H1 (cell line): Measurements from ENCODE around the gene SPIRE1. TPM values are rescaled to one million over a fixed set of nuclear protein-coding genes. Genes with fewer than 3 reads are reported as not detected.

ENCODE experiments used
- CTCF ChIA-PET: fragments of 300-600 bp; sonication (Branson Sonifier 250); formaldehyde crosslinking; loops from one replicate; lab custom pipeline; 2021; ENCODE audit not compliant: partially characterized antibody; lab: Charles Lee
- POLR2A ChIA-PET: fragments of 300-600 bp; sonication (Branson Sonifier 250); formaldehyde crosslinking; loops from one replicate; lab custom pipeline; 2021; ENCODE audit warnings: inconsistent platforms; ENCODE audit not compliant: partially characterized antibody; lab: Charles Lee
- DNase-seq, 2 experiments: peaks; one replicate each; pipeline versions ENCODE4 v3.0.0 to v3.0.0-alpha.2; 2010 to 2022; ENCODE audit warnings: low spot score in 2 of 2, low read depth in 1 of 2, mixed read lengths in 1 of 2
- FAIRE-seq: peaks from 2 replicates; lab custom pipeline; 2011; peaks lifted over from hg19 to GRCh38; lab: Jason Lieb, UNC
- H2AFZ ChIP-seq: 2 replicates; pipeline ENCODE4 v1.8.1; 2012; ENCODE audit warnings: low read length, inconsistent platforms
- H2AK5ac ChIP-seq: 2 replicates; pipeline ENCODE4 v1.6.1; 2013; ENCODE audit warnings: low read depth, low read length
- H2BK120ac ChIP-seq: replicated peaks from 2 replicates; pipeline ENCODE3; 2013; ENCODE audit warnings: low read depth, low read length, inconsistent platforms
- H2BK12ac ChIP-seq: 2 replicates; pipeline ENCODE4 v1.6.1; 2013; ENCODE audit warnings: low read depth, low read length
- H2BK15ac ChIP-seq: 2 replicates; pipeline ENCODE4 v1.6.1; 2013; ENCODE audit warnings: low read length
- H2BK20ac ChIP-seq: 2 replicates; pipeline ENCODE4 v1.6.1; 2013; ENCODE audit warnings: low read length
- H2BK5ac ChIP-seq: 2 replicates; pipeline ENCODE4 v1.6.1; 2013; ENCODE audit warnings: low read depth, low read length
- H3K14ac ChIP-seq: 2 replicates; pipeline ENCODE4 v1.6.1; 2013; ENCODE audit warnings: inconsistent platforms; ENCODE audit not compliant: insufficient read length
- H3K18ac ChIP-seq: 2 replicates; pipeline ENCODE4 v1.6.1; 2013; ENCODE audit warnings: low read length; ENCODE audit errors: extremely low read depth
- H3K23ac ChIP-seq: 2 replicates; pipeline ENCODE4 v1.6.1; 2013; ENCODE audit warnings: inconsistent platforms; ENCODE audit not compliant: insufficient read length
- H3K23me2 ChIP-seq: 2 replicates; pipeline ENCODE4 v1.6.1; 2013; ENCODE audit warnings: low read depth, low read length
- H3K27ac ChIP-seq: 2 replicates; pipeline ENCODE4 v1.6.1; 2011; ENCODE audit warnings: low read depth, low read length, inconsistent platforms
- H3K27me3 ChIP-seq, 4 experiments: replicated peaks in 1 of 4; 1 replicate in 1 of 4; 2 replicates in 3 of 4; pipeline versions ENCODE4 v1.6.1 to v1.8.1; 2011 to 2013; ENCODE audit warnings: low read length in 3 of 4, mild to moderate bottlenecking in 3 of 4, inconsistent platforms in 2 of 4, mixed read lengths in 2 of 4, moderate library complexity in 1 of 4; ENCODE audit not compliant: control insufficient read depth in 3 of 4, insufficient read depth in 3 of 4; ENCODE audit errors: extremely low read depth in 1 of 4
- H3K36me3 ChIP-seq, 4 experiments: 2 replicates each; pipeline versions ENCODE4 v1.6.1 to v1.8.1; 2011 to 2013; ENCODE audit warnings: mild to moderate bottlenecking in 4 of 4, low read length in 3 of 4, moderate library complexity in 2 of 4, control low read depth in 1 of 4, inconsistent platforms in 1 of 4; ENCODE audit not compliant: insufficient read depth in 4 of 4, control insufficient read depth in 2 of 4
- H3K4ac ChIP-seq: replicated peaks from 2 replicates; pipeline ENCODE3; 2013; ENCODE audit warnings: low read length, low read depth, mixed read lengths, inconsistent platforms; ENCODE audit not compliant: insufficient read length
- H3K4me1 ChIP-seq, 4 experiments: replicated peaks in 1 of 4; 1 replicate in 1 of 4; 2 replicates in 3 of 4; pipeline versions ENCODE4 v1.6.1 to v1.8.1; 2011 to 2013; ENCODE audit warnings: low read length in 3 of 4, inconsistent platforms in 2 of 4, mixed read lengths in 1 of 4; ENCODE audit not compliant: insufficient read depth in 4 of 4, control insufficient read depth in 3 of 4
- H3K4me2 ChIP-seq, 2 experiments: 2 replicates each; pipeline versions ENCODE4 v1.6.1 to v1.8.1; 2011 to 2013; ENCODE audit warnings: low read depth in 2 of 2, low read length in 2 of 2, control low read depth in 1 of 2, inconsistent platforms in 1 of 2, mild to moderate bottlenecking in 1 of 2; ENCODE audit not compliant: insufficient read depth in 1 of 2
- H3K4me3 ChIP-seq, 4 experiments: fragments of 200-600, 300-600 bp in 1 of 4; sonication (generic), shearing (Covaris generic), sonication (Bioruptor Twin) in 1 of 4; 2 replicates each; pipeline versions ENCODE4 v1.5.1 to v1.8.1; 2011 to 2016; ENCODE audit warnings: low read length in 4 of 4, low read depth in 3 of 4, control low read depth in 2 of 4, inconsistent platforms in 2 of 4, mild to moderate bottlenecking in 2 of 4, mixed read lengths in 1 of 4, moderate library complexity in 1 of 4; ENCODE audit not compliant: insufficient read depth in 2 of 4; ENCODE audit errors: extremely low read depth in 1 of 4
- H3K56ac ChIP-seq: replicated peaks from 2 replicates; pipeline ENCODE3; 2013; ENCODE audit warnings: low read depth, mild to moderate bottlenecking, mixed read lengths, low read length, inconsistent platforms; ENCODE audit not compliant: insufficient read length
- H3K79me1 ChIP-seq: 2 replicates; pipeline ENCODE4 v1.6.1; 2013; ENCODE audit warnings: low read depth, low read length, control low read depth
- H3K79me2 ChIP-seq, 2 experiments: 2 replicates each; pipeline versions ENCODE4 v1.6.1 to v1.8.1; 2012 to 2013; ENCODE audit warnings: low read length in 2 of 2, mild to moderate bottlenecking in 2 of 2, inconsistent platforms in 1 of 2; ENCODE audit not compliant: insufficient read depth in 2 of 2, control insufficient read depth in 1 of 2
- H3K9ac ChIP-seq, 4 experiments: replicated peaks in 1 of 4; 1 replicate in 1 of 4; 2 replicates in 3 of 4; pipeline versions ENCODE4 v1.6.1 to v1.8.1; 2011 to 2013; ENCODE audit warnings: low read depth in 3 of 4, low read length in 3 of 4, control low read depth in 2 of 4, mild to moderate bottlenecking in 2 of 4, moderate library complexity in 2 of 4, inconsistent platforms in 1 of 4; ENCODE audit errors: extremely low read depth in 1 of 4
- H3K9me3 ChIP-seq, 2 experiments: 2 replicates each; pipeline versions ENCODE4 v1.6.1 to v1.8.1; 2012 to 2013; ENCODE audit warnings: mild to moderate bottlenecking in 2 of 2, moderate library complexity in 2 of 2, control low read depth in 1 of 2, inconsistent platforms in 1 of 2, low read depth in 1 of 2, low read length in 1 of 2, mixed read lengths in 1 of 2; ENCODE audit not compliant: insufficient read depth in 2 of 2
- H4K20me1 ChIP-seq, 2 experiments: replicated peaks in 1 of 2; 2 replicates each; pipeline versions ENCODE3 to v1.8.1; 2011 to 2013; ENCODE audit warnings: inconsistent platforms in 2 of 2, low read length in 2 of 2, mild to moderate bottlenecking in 1 of 2; ENCODE audit not compliant: insufficient read depth in 2 of 2, control insufficient read depth in 1 of 2
- H4K5ac ChIP-seq: 2 replicates; pipeline ENCODE4 v1.6.1; 2013; ENCODE audit warnings: low read length, low read depth, mixed read lengths, inconsistent platforms; ENCODE audit not compliant: insufficient read length
- H4K8ac ChIP-seq: 2 replicates; pipeline ENCODE4 v1.8.0; 2013; ENCODE audit warnings: mild to moderate bottlenecking, moderate library complexity, low read length, inconsistent platforms; ENCODE audit not compliant: insufficient read depth; ENCODE audit errors: extremely low read depth
- H4K91ac ChIP-seq: replicated peaks from 2 replicates; pipeline ENCODE3; 2013; ENCODE audit warnings: low read length, mixed read lengths, inconsistent platforms; ENCODE audit not compliant: insufficient read length
- SIX5 ChIP-seq: IDR thresholded peaks from 2 replicates; pipeline ENCODE4 v1.6.1; 2011; ENCODE audit warnings: mild to moderate bottlenecking, low read depth, low read length
- WGBS, 2 experiments: shearing (Covaris generic) in 1 of 2; methylation state at CpG; one replicate each; pipeline versions ENCODE4 v1.1.6 to v1.1.7; 2013 to 2015; ENCODE audit warnings: low lambda C conversion rate in 2 of 2, mixed read lengths in 2 of 2, inconsistent platforms in 1 of 2, low coverage in 1 of 2, missing lambda C conversion rate in 1 of 2; ENCODE audit not compliant: insufficient replicate concordance in 2 of 2, insufficient coverage in 1 of 2, insufficient read length in 1 of 2; ENCODE audit errors: extremely low coverage in 1 of 2, missing lambda C conversion rate in 1 of 2; 5-methylcytosine and 5-hydroxymethylcytosine counted together
- polyA plus RNA-seq, 7 experiments: library from polyadenylated mRNA; depleted of rRNA in 3 of 7; stranded (reverse) in 5 of 7; unstranded in 2 of 7; fragments of >200 nt in 5 of 7; fragments of 200-250 nt in 2 of 7; gene quantifications; 1 replicate in 5 of 7; 2 replicates in 1 of 7; 4 replicates in 1 of 7; pipeline versions ENCODE4 v1.2.1 to v1.2.3, GENCODE V29; 2011 to 2013; ENCODE audit warnings: missing spikeins in 2 of 7, mixed read lengths in 2 of 7
- total RNA-seq: library from RNA; stranded (reverse); fragmentation: NEBNext Ultra II Directional; extraction: Animal tissue kit (Norgen Biotek cat#: 25700); gene quantifications from 2 replicates; pipeline ENCODE4 v1.2.1, GENCODE V29; 2021
- TF ChIP-seq, protein P1 (sequence below): IDR thresholded peaks from 2 replicates; pipeline ENCODE4 v1.6.1; 2011; ENCODE audit warnings: low read depth, mild to moderate bottlenecking, low read length; ENCODE audit not compliant: insufficient read depth

SPIRE1 gene
- total and polyA plus RNA-seq, 2 of the 8 experiments (the other 6 are each of a cell fraction or from before 2014, with no cell fraction given) = 6.0 to 21.5 TPM

- Histone ChIP-seq H3K4ac (no peak overlapping the region), H3K36me3 (peaks cover 0 to 6% (median 3%) of the 10 kb centered on the region in 4 experiments; a peak in 5 of 8 replicates), H4K8ac (no peak overlapping the region), H4K91ac (no peak overlapping the region), H3K18ac (no peak overlapping the region), H4K20me1 (no peaks in the 10 kb centered on the region), H3K56ac (no peak overlapping the region), H2AK5ac (no peak overlapping the region), H3K14ac (no peak overlapping the region), H3K4me3 (no peak overlapping the region), H3K23ac (no peak overlapping the region), H2BK20ac (no peak overlapping the region), H3K23me2 (no peaks in the 10 kb centered on the region; the same call in 1 of the 2 replicates), H2BK12ac (no peak overlapping the region), H2BK5ac (no peak overlapping the region), H3K9ac (no peak overlapping the region), H3K27me3 (no peaks in the 10 kb centered on the region), H3K4me1 (no peaks in the 10 kb centered on the region), H3K79me1 (no peaks in the 10 kb centered on the region), H2AFZ (no peak overlapping the region), H4K5ac (no peak overlapping the region), H2BK15ac (no peak overlapping the region), H3K9me3 (peaks cover 0 to 2% of the 10 kb centered on the region in 2 experiments; a peak in 1 of 4 replicates), H3K79me2 (no peaks in the 10 kb centered on the region), H3K4me2 (no peak overlapping the region), H2BK120ac (no peak overlapping the region), H3K27ac (no peak overlapping the region)
- DNase-seq = no peak
- TF ChIP-seq, protein P1, sequence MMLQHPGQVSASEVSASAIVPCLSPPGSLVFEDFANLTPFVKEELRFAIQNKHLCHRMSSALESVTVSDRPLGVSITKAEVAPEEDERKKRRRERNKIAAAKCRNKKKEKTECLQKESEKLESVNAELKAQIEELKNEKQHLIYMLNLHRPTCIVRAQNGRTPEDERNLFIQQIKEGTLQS = no peak
- TF ChIP-seq SIX5 = no peak
- ChIA-PET POLR2A (no interaction called here), CTCF (interaction anchor here (0.9 to 1.2 kb wide), 2 partner anchors 12 to 55 kb away, joined by 3 to 4 read pairs; no protein-coding TSS in a partner anchor)
- 92% methylated on average over 27 of the region's 27 CpGs; no CpG with 5 or more reads in 1 of the 2 experiments for WGBS, 2 experiments
- FAIRE-seq = no peak
These were observed 208.7 kb downstream of the SPIRE1 start for GRCh38 chr18:12449051-12449785.
